ENCODE data around the gene MYRFL. TPM values are rescaled to one million over a fixed set of nuclear protein-coding genes. Genes with fewer than 3 reads are reported as not detected.

Gene MYRFL
- total RNA-seq, 1 experiment from 2014 or later, result 0.16 TPM

DNA sequence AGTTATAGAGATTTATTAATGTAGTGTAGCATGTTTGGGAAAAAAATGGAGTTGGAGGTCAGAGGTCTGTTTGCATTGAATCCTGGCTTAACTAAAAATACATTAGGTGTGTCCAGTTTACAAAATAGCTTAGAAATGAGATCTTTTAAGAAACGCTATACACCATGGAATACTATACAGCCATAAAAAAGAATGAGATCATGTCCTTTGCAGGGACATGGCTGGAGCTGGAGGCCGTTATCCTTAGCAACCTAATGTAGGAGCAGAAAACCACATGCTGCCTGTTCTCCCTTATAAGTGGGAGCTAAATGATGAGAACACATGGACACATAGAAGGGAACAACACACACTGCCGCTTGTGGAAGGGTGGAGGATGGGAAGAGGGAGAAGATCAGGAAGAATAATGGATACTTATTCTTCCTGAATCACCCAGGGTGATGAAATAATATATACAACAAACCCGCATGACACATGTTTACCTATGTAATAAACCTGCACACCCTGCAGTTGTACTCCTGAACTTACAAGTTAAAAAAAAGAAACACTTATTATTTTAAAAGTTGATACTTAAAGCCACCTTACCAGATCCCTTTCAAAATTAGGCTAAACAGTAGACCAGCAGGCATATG, 14.0 kb upstream of the MYRFL start:
- H3K36me3 ChIP-seq (ENCODE audit: control insufficient read depth, insufficient read depth, low read length), result 0 out of 2 replicates have a peak, but pooled peaks cover 1% of the 10 kb centered on the region
- ChIA-PET POLR2A (no interaction called here), CTCF (no interaction called here)
- H3K9me3 ChIP-seq, result 0 out of 2 replicates have a peak, but pooled peaks cover 2% of the 10 kb centered on the region
- Mint-ChIP-seq H3K27ac (ENCODE audit: unreplicated experiment) (no peak overlapping the region), H3K9me3 (ENCODE audit: unreplicated experiment) (peaks cover 20% of the 10 kb centered on the region), H3K4me1 (ENCODE audit: low read depth, unreplicated experiment) (no peaks in the 10 kb centered on the region), H3K4me3 (ENCODE audit: unreplicated experiment) (no peak overlapping the region), H3K27me3 (ENCODE audit: insufficient read depth, unreplicated experiment) (no peaks in the 10 kb centered on the region), H3K36me3 (ENCODE audit: insufficient read depth, unreplicated experiment) (peaks cover 36% of the 10 kb centered on the region)
- BruUV-seq (replicated peaks), result no TSS peak
- DNase-seq, result no peak
- H3K27me3 ChIP-seq (replicated peaks; ENCODE audit: control insufficient read depth, insufficient read depth, low read length), result no peaks in the 10 kb centered on the region
- no peaks in the 10 kb centered on the region for H3K4me1 ChIP-seq
- TF ChIP-seq, protein P1, sequence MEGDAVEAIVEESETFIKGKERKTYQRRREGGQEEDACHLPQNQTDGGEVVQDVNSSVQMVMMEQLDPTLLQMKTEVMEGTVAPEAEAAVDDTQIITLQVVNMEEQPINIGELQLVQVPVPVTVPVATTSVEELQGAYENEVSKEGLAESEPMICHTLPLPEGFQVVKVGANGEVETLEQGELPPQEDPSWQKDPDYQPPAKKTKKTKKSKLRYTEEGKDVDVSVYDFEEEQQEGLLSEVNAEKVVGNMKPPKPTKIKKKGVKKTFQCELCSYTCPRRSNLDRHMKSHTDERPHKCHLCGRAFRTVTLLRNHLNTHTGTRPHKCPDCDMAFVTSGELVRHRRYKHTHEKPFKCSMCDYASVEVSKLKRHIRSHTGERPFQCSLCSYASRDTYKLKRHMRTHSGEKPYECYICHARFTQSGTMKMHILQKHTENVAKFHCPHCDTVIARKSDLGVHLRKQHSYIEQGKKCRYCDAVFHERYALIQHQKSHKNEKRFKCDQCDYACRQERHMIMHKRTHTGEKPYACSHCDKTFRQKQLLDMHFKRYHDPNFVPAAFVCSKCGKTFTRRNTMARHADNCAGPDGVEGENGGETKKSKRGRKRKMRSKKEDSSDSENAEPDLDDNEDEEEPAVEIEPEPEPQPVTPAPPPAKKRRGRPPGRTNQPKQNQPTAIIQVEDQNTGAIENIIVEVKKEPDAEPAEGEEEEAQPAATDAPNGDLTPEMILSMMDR (IDR thresholded peaks at IDR 0.05; ENCODE audit: insufficient read depth in 1 of 2, low read depth in 1 of 2, low read length in 1 of 2, severe bottlenecking in 1 of 2, unreplicated experiment in 1 of 2), result no peak
- no peak overlapping the region for H3K4me3 ChIP-seq (ENCODE audit: low read depth, low read length)
- intact Hi-C loops (cut with micrococcal nuclease; ENCODE audit: unreplicated experiment), result no loop called here

DNA sequence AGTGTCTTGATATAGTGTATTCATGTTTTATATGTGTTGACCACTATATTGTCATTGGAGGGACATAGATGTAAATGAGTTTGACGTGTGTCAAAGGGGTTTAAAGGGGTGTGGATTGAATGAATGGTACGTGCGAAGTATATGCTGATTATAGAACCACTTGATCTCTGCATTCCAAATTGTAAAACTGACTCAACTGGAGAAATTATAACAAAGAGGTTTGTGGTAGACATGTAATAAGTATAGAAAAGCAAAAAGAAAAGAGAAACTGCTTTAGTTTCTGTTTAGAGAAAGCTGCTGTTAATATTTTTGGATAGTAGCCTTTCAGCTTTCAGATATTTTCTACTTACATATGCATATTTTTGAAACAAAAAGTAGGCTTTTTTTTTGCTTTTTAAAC, 8.9 kb upstream of the MYRFL start:
- no peak overlapping the region for H3K4me3 Mint-ChIP-seq (ENCODE audit: unreplicated experiment)
- no TSS peak for BruUV-seq (replicated peaks)
- POLR2A ChIA-PET, result no interaction called here

DNA sequence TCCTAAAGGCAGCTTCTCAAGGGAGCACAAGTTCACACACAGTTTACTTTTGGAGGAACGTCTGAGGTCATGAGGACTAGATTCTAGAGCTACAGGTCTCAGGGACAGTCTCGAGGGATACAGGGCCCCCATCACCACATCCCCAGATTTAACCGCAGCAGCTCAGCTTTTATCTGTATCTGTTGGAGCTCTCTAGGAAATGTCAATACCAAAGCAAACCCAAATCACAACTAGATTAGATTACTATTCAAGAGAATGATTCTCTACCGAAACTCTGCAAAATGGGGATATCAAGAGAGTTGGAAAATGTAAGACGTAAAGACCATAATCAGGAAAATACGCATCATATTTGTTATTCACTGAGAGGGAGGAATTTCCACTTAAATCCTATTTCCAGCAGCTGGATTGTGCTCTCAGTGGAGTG, 4.0 kb upstream of the MYRFL start:
- Mint-ChIP-seq H3K4me3 (ENCODE audit: unreplicated experiment) (no peak overlapping the region), H3K36me3 (ENCODE audit: insufficient read depth, unreplicated experiment) (peaks cover 12% of the 10 kb centered on the region), H3K27me3 (ENCODE audit: insufficient read depth, unreplicated experiment) (no peaks in the 10 kb centered on the region), H3K4me1 (ENCODE audit: low read depth, unreplicated experiment) (no peaks in the 10 kb centered on the region), H3K27ac (ENCODE audit: unreplicated experiment) (no peak overlapping the region), H3K9me3 (ENCODE audit: unreplicated experiment) (no peaks in the 10 kb centered on the region)
- no TSS peak for BruUV-seq (replicated peaks)
- TF ChIP-seq, protein P1 (IDR thresholded peaks at IDR 0.05; ENCODE audit: insufficient read depth in 1 of 2, low read depth in 1 of 2, low read length in 1 of 2, severe bottlenecking in 1 of 2, unreplicated experiment in 1 of 2), result no peak
- no peaks in the 10 kb centered on the region for H3K9me3 ChIP-seq
- ChIA-PET POLR2A (no interaction called here), CTCF (no interaction called here)
- H3K4me1 ChIP-seq, result no peaks in the 10 kb centered on the region
- no peaks in the 10 kb centered on the region for H3K36me3 ChIP-seq (ENCODE audit: control insufficient read depth, insufficient read depth, low read length)
- no peaks in the 10 kb centered on the region for H3K27me3 ChIP-seq (replicated peaks; ENCODE audit: control insufficient read depth, insufficient read depth, low read length)
- no peak overlapping the region for H3K4me3 ChIP-seq (ENCODE audit: low read depth, low read length)
- intact Hi-C loops (cut with micrococcal nuclease; ENCODE audit: unreplicated experiment), result no loop called here
- no peak for DNase-seq

More for the DNA sequence above, 8.9 kb upstream of the MYRFL start:
- no peaks in the 10 kb centered on the region for H3K9me3 ChIP-seq
- no peaks in the 10 kb centered on the region for H3K4me1 ChIP-seq
- no peaks in the 10 kb centered on the region for H3K36me3 ChIP-seq (ENCODE audit: control insufficient read depth, insufficient read depth, low read length)
- Mint-ChIP-seq H3K36me3 (ENCODE audit: insufficient read depth, unreplicated experiment) (peaks cover 12% of the 10 kb centered on the region), H3K4me1 (ENCODE audit: low read depth, unreplicated experiment) (no peaks in the 10 kb centered on the region), H3K27me3 (ENCODE audit: insufficient read depth, unreplicated experiment) (no peaks in the 10 kb centered on the region), H3K9me3 (ENCODE audit: unreplicated experiment) (no peaks in the 10 kb centered on the region), H3K27ac (ENCODE audit: unreplicated experiment) (no peak overlapping the region)
- DNase-seq, result no peak
- CTCF ChIA-PET, result no interaction called here
- TF ChIP-seq, protein P1 (IDR thresholded peaks at IDR 0.05; ENCODE audit: insufficient read depth in 1 of 2, low read depth in 1 of 2, low read length in 1 of 2, severe bottlenecking in 1 of 2, unreplicated experiment in 1 of 2), result no peak
- H3K4me3 ChIP-seq (ENCODE audit: low read depth, low read length), result no peak overlapping the region
- intact Hi-C loops (cut with micrococcal nuclease; ENCODE audit: unreplicated experiment), result no loop called here
- H3K27me3 ChIP-seq (replicated peaks; ENCODE audit: control insufficient read depth, insufficient read depth, low read length), result no peaks in the 10 kb centered on the region

Measured in Caco-2 (cell line).